Testis (tissue), 3 donors: ENCODE measurements around the gene MAP3K2. TPM values are rescaled to one million over a fixed set of nuclear protein-coding genes. Genes with fewer than 3 reads are reported as not detected.

Source experiments
- DNase-seq: peaks from one replicate; pipeline ENCODE4 v3.0.0-alpha.2; 2019
- H3K27ac ChIP-seq, 2 donors: fragments of 200-600 bp; sonication (generic); one replicate each; pipeline ENCODE4 v1.5.1; 2019
- H3K27me3 ChIP-seq: fragments of 200-600 bp; sonication (generic); one replicate; pipeline ENCODE4 v1.5.1; 2019
- H3K36me3 ChIP-seq: fragments of 200-600 bp; sonication (generic); one replicate; pipeline ENCODE4 v1.5.1; 2017; ENCODE audit warnings: low read depth; ENCODE audit errors: missing control alignments
- H3K4me1 ChIP-seq: fragments of 200-600 bp; sonication (generic); one replicate; pipeline ENCODE4 v1.5.1; 2019
- H3K4me3 ChIP-seq, 2 donors: fragments of 200-600 bp; sonication (generic); one replicate each; pipeline ENCODE4 v1.5.1; 2017 to 2019
- H3K9me3 ChIP-seq: fragments of 200-600 bp; sonication (generic); one replicate; pipeline ENCODE4 v1.5.1; 2017
- CTCF ChIP-seq, 3 experiments: fragments of 450-650 bp in 2 of 3; fragments of 200-600 bp in 1 of 3; sonication (generic) in 1 of 3; IDR thresholded peaks; one replicate each; pipeline ENCODE4 v1.5.1; 2016 to 2019; ENCODE audit warnings: antibody characterized with exemption in 3 of 3, mild to moderate bottlenecking in 2 of 3, moderate library complexity in 1 of 3
- POLR2A ChIP-seq: fragments of 450-650 bp; IDR thresholded peaks from one replicate; pipeline ENCODE4 v1.6.1; 2017; ENCODE audit warnings: antibody characterized with exemption, mild to moderate bottlenecking, moderate library complexity
- WGBS, 2 donors: methylation state at CpG; one replicate each; pipeline ENCODE4 v1.1.5; 2018; 5-methylcytosine and 5-hydroxymethylcytosine counted together
- intact Hi-C: fragments of 100-400 bp; cut with DNase I; formaldehyde crosslinking; loops from one replicate; pipeline ENCODE4 v1.15.1; 2023; ENCODE audit warnings: low total_unique reads
- polyA plus RNA-seq: library from polyadenylated mRNA; stranded (reverse); fragments of 350-450 nt; fragmentation: Illumina TruSeq; extraction: RNeasy Lipid Tissue Mini Kit (QIAGEN cat#74804); gene quantifications from one replicate; pipeline ENCODE4 v1.2.3, GENCODE V29; 2014; ENCODE audit warnings: low read depth, low replicate concordance; ENCODE audit not compliant: insufficient read depth
- total RNA-seq, 2 donors: library from RNA; depleted of rRNA; stranded (reverse); fragments of >200 nt; gene quantifications; one replicate each; pipeline ENCODE4 v1.2.3, GENCODE V29; 2016

MAP3K2 gene
- total and polyA plus RNA-seq, 3 donors from 2014 or later: 16.3 to 74.5 (median 74.0) TPM

GRCh38 chr2:127417406-127417805 lies 29.6 kb upstream of the MAP3K2 start:
- intact Hi-C loops: no loop called here
- Histone ChIP-seq H3K36me3 (no peaks in the 10 kb centered on the region), H3K4me3 (no peak overlapping the region), H3K27me3 (no peaks in the 10 kb centered on the region), H3K9me3 (no peaks in the 10 kb centered on the region), H3K4me1 (peaks cover 17% of the 10 kb centered on the region), H3K27ac (no peak overlapping the region)
- WGBS, 2 donors: 90 to 93% methylated on average over 8 of the region's 8 CpGs
- TF ChIP-seq POLR2A (no peak), CTCF (IDR thresholded peaks at IDR 0.05) (no peak)
- no peak for DNase-seq

GRCh38 chr2:127416506-127417001 lies 28.8 kb upstream of the MAP3K2 start:
- Histone ChIP-seq H3K27me3 (no peaks in the 10 kb centered on the region), H3K27ac (no peak overlapping the region), H3K9me3 (no peaks in the 10 kb centered on the region), H3K36me3 (no peaks in the 10 kb centered on the region), H3K4me3 (peak overlapping the region in 1 of 2 donors; percentile 43), H3K4me1 (peaks cover 17% of the 10 kb centered on the region)
- no peak for DNase-seq
- 25 to 36% methylated on average over 1 to 4 of the region's 4 CpGs for WGBS, 2 donors
- TF ChIP-seq POLR2A (no peak), CTCF (IDR thresholded peaks at IDR 0.05) (no peak)
- intact Hi-C loops: no loop called here

- Histone ChIP-seq H3K36me3 (no peaks in the 10 kb centered on the region), H3K9me3 (no peaks in the 10 kb centered on the region), H3K4me1 (peaks cover 17% of the 10 kb centered on the region), H3K27ac (no peak overlapping the region), H3K27me3 (no peaks in the 10 kb centered on the region), H3K4me3 (peak overlapping the region; percentile 12 to 43)
- intact Hi-C loops: no loop called here
- no peak for TF ChIP-seq POLR2A
- TF ChIP-seq CTCF (IDR thresholded peaks at IDR 0.05): peak in 2 of 3 experiments; percentile 25 to 53
- 22 to 44% methylated on average over 26 to 55 of the region's 55 CpGs for WGBS, 2 donors
- DNase-seq: peak; percentile 64
Measured at GRCh38 chr2:127415593-127416505, 28.1 kb upstream of the MAP3K2 start.

- Histone ChIP-seq H3K4me1 (peaks cover 17% of the 10 kb centered on the region), H3K4me3 (peak overlapping the region in 1 of 2 donors; percentile 43), H3K9me3 (no peaks in the 10 kb centered on the region), H3K27me3 (no peaks in the 10 kb centered on the region), H3K27ac (no peak overlapping the region), H3K36me3 (no peaks in the 10 kb centered on the region)
- intact Hi-C loops: no loop called here
- peak; percentile 12 for DNase-seq
- TF ChIP-seq CTCF (IDR thresholded peaks at IDR 0.05) (no peak), POLR2A (no peak)
- WGBS, 2 donors: 46 to 48% methylated on average over 13 of the region's 13 CpGs
Measured at GRCh38 chr2:127414638-127415592, 27.1 kb upstream of the MAP3K2 start.
